Stimulated activated CD8-positive, alpha-beta memory T cell treated with anti-CD3 and anti-CD28 coated beads, Interleukin-12 subunit alpha, Interleukin-12 subunit beta, amount 100 ng/mL, for 1 hour (primary cell): ENCODE measurements around the gene GTSE1.
"Not testable (repeated sequence)": the region's sequence is repeated elsewhere in the genome, so short reads cannot be mapped to it uniquely, and the experiment has no call there.

Source experiments
- DNase-seq: peaks from one replicate; pipeline ENCODE4 v3.0.0-alpha.2; 2020; ENCODE audit warnings: low read depth

GTSE1 gene

GRCh38 chr22:46296257-46297150 is at the start of gene GTSE1:
TSS of gene GTSE1 (plus strand) at chr22:46296870. CDS start at chr22:46297401, 531 bp downstream.
- DNase-seq = peak; percentile 94

DNA sequence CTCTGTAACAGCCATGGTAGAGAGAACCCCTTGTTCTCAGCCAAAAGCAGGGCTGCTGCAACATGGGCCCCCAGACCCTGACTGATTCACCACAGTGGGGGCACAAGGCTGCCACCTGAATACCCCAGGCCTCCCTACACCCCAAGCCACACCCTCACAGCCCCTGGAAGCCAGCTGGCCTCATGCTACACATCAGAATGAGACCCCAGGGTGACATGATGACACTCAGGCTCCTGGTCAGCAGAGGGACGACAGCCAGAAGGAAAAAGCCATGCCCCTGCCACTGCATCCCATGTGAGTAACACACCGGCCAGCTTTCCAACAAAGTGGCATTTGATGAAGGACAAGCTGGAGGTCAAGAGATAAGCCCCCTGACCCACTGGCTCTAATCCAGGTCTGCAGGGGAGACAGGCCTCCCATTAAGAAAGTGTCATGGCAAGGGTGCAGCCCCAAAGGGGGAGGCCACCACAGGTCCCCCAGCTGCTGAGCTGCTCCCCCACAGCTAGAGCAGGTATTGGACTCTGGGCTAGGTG is 49.2 kb upstream of the GTSE1 start:
- no peak for DNase-seq

GRCh38 chr22:46250035-46250782 is 46.5 kb upstream of the GTSE1 start, which contains the start of gene CDPF1:
TSS of gene CDPF1 (minus strand) at chr22:46250293. CDS start at chr22:46248284, 2,009 bp downstream.
- peak; percentile 79 for DNase-seq

- DNase-seq = no peak
Observed at GRCh38 chr22:46250783-46251125, 45.9 kb upstream of the GTSE1 start.

DNA sequence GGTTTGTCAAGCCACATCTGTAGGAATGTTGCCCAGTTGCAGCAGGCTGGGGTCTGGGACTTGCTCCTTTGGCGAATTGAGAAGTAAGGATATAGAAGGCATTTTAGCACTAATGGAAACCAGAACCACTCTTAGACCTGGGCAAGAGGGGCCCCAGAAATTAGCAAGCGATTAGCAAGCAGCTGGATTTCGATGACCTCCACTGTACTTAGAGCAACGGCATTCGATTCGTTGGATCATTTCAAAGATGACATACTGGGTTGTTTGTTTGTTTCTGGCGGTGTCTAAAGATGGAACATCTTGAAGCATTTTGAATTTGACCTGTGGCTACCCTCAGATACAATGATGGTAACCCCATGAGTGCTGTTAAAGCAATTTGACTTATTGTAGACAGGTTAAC is 45.4 kb upstream of the GTSE1 start:
- no peak for DNase-seq

DNA sequence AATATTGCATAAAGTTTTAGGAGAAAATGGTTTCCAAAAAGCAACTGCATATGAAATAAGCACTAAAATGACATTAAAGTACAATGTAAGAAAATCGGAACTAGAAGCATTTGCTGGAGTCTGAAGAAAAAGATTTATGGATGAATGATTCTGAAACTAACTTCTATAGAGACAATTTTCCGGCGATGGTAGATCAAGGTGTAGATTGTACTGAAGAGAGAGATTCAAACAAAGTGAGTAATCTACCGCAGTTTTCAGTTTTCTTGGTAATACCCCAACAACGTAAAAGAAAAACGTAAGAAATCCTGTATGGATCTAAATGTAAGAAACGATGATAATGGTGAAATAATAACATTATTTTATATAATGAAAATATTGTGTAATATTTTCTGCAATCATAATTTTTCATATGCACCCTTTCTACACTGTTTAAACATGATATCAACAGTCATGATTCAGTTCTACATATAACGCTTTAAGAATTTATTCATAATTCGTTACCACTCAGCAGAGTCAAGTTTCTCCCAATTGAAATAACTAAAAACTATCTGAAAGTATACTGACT is 44.8 kb upstream of the GTSE1 start:
- DNase-seq = no peak

DNA sequence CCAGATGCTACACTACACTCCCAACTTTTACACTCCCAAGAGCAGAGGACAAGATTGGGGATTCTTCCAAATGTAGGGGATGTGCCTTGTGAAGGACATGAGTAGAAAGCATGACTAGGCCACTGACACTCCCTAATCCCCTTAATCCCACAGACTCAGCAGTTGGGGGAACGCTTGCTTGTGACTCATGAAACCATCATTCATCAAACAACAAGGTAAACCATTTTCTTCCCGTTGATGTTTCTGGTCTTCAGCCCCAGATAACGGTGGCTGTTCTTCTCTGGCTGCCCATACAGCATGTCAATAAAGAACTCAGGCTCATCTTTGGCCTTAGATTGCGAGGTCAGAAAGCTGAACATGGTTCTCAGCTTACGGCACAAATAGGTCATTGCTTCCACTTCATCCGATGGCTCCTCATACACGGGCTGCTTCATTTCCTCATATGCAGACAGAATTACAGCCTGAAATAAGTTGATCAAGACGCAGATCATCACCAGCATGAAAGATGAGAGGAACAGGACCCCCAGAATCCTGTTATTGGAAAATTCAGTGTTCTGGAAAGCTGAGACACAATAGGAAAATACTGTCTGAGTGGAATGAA is 40.2 kb upstream of the GTSE1 start:
- no peak for DNase-seq

DNA sequence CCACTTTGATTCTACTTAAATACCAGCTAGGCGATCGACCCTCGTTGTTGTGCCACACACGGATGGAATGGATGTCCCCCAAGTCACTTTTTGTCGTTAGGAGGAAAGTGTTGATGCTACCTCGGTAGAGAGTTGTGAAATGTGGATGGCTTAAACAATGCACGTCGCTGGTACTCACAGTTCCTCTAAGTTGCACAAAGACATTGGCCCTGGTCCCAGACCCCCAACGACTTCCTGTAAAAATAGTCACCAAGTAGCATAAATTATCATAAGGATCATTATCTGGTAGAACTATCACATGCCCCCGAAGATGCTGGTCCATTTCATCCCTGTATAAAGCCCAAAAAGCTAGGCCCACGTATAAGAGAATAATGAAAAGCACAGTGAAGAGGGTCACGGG is 37.3 kb upstream of the GTSE1 start:
- no peak for DNase-seq

- DNase-seq = no peak
Observed at GRCh38 chr22:46260038-46260437, 36.6 kb upstream of the GTSE1 start.

GRCh38 chr22:46262449-46263215 is 34.0 kb upstream of the GTSE1 start:
- DNase-seq = no peak

GRCh38 chr22:46263216-46263590 is 33.5 kb upstream of the GTSE1 start, which contains the start of gene PKDREJ:
TSS of gene PKDREJ (minus strand) at chr22:46263343. CDS start at chr22:46263322, 21 bp downstream.
- no peak for DNase-seq

DNA sequence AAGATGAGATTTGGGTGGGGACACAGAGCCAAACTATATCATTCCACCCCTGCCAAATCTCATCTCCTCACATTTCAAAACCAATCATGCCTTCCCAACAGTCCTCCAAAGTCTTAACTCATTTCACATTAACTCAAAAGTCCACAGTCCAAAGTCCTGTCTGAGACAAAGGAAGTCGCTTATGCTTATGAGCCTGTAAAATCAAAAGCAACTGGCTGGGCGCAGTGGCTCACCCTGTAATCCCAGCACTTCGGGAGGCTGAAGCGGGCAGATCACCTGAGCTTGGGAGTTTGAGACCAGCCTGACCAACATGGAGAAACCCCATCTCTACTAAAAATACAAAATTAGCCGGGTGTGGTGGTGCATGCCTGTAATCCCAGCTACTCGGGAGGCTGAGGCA is 32.1 kb upstream of the GTSE1 start:
- DNase-seq = not testable (repeated sequence)

GRCh38 chr22:46265627-46266026 is 31.0 kb upstream of the GTSE1 start:
- DNase-seq = not testable (repeated sequence)

GRCh38 chr22:46267431-46268279 is 29.0 kb upstream of the GTSE1 start, which contains the start of gene TTC38:
TSS of gene TTC38 (plus strand) at chr22:46268008. CDS start at chr22:46268040, 32 bp downstream.
- DNase-seq = no peak

DNA sequence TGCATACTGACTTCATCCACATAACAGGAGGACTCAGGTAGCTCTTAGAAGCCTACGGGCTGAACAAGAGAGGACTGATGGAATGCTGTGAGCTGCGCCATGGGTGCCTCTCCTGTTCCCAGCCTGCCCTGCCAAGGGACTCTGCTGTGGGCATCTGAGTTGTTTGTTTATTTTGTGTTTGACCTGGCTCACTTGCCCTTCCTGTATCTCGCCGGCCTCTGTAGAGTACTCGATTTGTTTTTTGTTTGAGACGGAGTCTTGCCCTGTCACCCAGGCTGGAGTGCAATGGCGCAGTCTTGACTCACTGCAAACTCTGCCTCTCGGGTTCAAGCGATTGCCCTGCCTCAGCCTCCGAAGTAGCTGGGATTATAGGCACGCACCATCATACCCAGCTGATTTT is 27.1 kb upstream of the GTSE1 start:
- DNase-seq = no peak

- no peak for DNase-seq
Observed at GRCh38 chr22:46272196-46272595, 24.5 kb upstream of the GTSE1 start.

GRCh38 chr22:46272762-46273431 is 23.8 kb upstream of the GTSE1 start:
- no peak for DNase-seq

- DNase-seq = no peak
Observed at GRCh38 chr22:46273432-46274148, 23.1 kb upstream of the GTSE1 start.

DNA sequence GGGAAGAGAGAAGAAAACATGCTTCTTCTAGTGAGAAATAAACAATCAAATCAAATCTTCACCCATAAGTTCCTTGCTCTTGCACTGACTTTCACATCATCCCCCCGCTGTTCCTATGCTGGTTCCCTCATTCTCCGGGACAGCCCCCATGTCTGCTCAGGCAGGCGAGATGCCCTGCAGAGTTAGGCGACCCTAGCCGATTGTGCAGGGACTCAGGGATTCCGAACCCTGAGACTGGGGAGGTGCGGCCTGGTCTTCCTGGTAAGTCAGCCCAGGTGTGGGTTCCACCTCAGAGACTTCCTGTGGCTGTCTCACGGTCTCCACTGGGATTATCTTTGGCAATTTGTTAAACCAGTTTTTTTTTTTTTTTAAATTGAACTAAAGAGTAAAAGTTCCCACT is 22.3 kb upstream of the GTSE1 start:
- DNase-seq = no peak
